SH-SY5Y (cell line): ENCODE data around the gene EFCAB5.

Source experiments
- GATA2 ChIP-seq: IDR thresholded peaks from 2 replicates; pipeline ENCODE4 v1.6.1; 2011; ENCODE audit warnings: mild to moderate bottlenecking, low read depth, low read length
- GATA3 ChIP-seq: IDR thresholded peaks from 2 replicates; pipeline ENCODE4 v1.6.1; 2011; ENCODE audit warnings: low read depth, mild to moderate bottlenecking, low read length, moderate library complexity

GRCh38 chr17:30091121-30091670, 149.8 kb downstream of the EFCAB5 start:
- TF ChIP-seq GATA2 (no peak), GATA3 (no peak)
